ENCODE data around the gene PLEKHO2.

PLEKHO2 gene

DNA sequence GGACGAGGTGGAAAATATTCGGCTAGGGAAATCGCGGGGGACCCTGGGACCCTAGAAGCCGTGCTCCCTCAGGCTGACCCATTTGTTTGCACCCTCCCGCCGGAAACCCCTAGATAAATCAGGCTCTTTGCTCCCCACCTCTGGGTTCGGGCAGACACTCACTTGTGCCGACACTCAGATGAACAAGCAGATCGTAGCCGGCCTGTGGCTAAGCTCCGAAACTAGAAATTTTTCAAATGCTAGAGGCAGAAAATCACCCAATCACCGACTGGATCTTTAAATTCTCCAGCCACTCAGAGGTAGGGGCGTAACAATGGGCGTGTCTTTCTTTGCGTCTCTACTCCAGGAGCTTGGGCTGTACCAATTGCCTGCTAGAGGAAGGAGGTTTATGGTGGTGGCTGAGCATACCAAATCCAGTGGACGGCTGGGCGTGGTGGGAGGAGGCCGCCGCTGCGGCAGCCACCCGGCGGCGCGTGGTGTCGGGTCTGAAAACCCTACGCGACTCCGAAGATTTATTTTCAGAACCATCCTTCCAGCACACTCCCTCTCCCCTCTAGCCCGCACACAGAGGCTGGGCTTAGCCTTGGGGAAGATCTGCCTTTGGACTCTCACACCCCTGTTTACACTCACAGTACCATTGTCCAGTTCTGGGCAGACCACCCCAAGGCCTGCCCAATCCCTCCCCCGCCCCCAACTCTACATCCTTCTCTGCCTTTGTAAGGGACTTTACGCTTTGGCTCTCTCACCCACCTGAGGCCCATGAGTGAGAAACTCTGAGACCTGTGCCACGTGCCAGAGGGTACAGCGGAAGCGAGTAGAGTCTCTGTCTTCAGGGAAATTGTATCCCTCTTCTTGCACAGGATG is 16.1 kb upstream of the PLEKHO2 start, which contains the start of gene PIF1:
Gene PIF1 (minus strand): TSS at position 217 of the 864 bp plus-strand sequence. CDS start 1,312 bp downstream, outside the sequence.
- DNase-seq, result peak; percentile 85

DNA sequence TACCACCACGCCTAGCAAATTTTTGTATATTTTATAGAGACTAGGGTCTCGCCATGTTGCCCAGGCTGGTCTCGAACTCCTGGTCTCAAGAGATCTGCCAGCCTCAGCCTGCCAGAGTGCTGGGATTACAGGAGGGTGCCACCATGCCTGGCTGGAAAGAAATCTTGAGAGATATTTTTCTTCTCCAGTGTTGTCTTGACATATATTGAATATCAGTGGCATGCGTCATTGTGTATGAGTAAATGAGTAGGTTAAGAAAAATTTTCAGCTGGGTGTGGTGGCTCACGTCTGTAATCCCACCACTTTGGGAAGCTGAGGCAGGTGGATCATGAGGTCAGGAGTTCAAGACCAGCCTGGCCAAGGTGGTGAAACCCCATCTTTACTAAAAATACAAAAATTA is 12.7 kb upstream of the PLEKHO2 start:
- no peak for DNase-seq

DNA sequence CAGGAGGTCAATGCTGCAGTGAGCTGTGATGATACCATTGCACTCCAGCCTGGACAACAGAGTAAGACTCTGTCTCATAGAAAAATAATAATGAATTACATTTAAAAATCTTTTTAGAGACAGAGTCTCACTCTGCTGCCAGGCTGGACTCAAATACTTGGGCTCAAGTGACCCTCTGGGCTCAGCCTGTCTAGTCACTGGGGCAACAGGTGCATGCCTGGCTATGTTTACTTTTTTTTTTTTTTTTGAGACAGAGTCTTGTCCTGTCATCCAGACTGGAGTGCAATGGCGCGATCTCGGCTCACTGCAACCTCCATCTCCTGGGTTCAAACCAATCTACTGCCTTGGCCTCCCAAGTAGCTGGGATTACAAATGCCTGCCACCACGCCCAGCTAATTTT is 8.0 kb upstream of the PLEKHO2 start:
- no peak for DNase-seq

DNA sequence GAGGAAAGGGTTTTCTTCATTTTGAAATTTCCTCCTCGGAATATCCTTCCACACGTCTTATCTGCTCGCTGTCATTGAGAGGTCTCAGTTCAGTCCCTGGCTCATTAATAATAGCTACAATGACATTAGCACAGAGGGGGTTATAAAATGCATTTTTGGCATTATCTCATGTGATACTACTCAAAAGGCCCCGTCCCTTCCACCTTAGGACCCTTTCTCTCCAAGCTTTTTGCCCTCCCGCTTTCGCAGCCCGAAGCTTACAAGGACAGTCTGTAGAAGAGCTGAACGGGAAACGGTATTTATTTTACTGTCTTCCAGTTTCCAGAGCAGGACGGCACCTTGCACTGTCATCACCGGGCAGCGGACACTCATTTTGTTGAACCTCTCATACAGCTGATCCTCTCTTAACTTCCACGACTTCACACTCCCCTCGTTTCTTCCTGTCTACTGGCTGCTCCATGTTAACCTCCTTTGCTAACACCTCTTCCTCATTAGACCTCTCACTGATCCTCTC is 5.6 kb upstream of the PLEKHO2 start:
- no peak for DNase-seq

DNA sequence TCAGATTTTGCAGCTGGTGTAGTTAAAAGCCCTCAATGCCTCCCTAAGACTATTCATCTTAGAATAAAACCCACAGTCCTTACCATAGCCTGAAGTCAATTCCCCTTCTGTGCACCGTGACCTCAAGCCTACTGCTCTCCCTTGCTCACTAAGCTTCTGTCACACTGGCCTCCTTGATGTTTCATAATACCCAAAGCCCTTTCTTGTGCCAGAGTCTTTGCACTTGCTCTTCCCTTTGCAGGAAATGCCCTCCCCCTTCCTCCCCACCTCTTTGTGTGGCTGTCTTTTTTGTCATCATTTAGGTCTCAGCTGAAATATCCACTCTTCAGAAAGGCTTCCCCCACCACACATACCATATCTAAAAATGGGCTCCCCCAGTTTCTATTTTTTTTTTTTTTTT is 4.2 kb upstream of the PLEKHO2 start:
- no peak for DNase-seq

DNA sequence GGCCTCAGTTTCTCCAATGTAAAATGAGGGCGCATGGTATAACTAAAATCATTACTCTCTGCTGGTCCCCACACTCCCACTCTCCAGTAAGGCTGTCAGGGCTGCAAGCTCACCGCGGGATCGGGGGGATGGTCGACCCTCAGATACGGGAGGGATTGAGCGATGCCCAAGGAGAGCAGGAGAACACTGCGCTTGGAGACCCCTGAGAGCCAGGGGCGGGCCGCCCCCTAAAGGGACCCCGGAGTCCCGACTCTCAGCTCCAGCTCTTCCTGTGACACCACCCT is 713 bp upstream of the PLEKHO2 start:
- no peak for DNase-seq

DNA sequence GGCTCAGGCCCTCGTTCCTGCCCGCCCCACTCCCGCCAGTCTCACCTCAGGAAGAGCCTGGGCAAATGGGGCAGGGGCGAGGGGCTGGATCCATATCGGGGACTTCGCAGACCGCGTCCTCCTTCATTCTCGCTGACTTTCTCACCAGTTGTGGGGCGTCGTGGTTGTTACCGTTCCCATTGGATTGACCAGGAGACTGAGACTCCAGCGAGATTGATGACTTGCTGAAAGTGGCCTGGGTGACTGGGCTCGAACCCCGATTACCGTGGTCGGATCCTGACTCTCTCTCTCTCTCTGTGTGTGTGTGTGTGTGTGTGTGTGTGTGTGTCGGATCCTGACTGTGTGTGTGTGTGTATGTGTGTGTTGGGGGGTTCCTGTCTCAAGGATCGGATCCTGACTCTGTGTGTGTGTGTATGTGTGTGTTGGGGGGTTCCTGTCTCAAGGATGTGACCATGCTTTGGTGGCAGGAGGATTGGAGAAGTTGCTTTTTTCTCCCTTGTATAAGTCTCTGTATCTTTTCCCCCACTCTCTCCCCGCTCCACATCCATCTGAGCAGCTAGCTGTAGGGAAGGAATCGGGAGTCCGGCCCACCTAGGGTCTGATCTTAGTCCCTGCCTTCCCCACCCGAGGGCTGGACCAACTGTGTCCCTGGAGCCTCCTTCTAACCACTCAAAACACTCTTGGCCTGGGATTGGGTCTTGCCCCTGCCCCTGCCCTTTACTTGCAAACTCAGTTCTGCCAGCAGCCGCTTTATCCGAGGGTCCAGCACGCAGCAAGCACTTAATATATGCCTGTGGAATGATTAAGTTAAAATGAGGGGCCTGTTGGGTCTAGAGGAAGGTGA is 603 bp downstream of the PLEKHO2 start:
- no peak for DNase-seq

DNA sequence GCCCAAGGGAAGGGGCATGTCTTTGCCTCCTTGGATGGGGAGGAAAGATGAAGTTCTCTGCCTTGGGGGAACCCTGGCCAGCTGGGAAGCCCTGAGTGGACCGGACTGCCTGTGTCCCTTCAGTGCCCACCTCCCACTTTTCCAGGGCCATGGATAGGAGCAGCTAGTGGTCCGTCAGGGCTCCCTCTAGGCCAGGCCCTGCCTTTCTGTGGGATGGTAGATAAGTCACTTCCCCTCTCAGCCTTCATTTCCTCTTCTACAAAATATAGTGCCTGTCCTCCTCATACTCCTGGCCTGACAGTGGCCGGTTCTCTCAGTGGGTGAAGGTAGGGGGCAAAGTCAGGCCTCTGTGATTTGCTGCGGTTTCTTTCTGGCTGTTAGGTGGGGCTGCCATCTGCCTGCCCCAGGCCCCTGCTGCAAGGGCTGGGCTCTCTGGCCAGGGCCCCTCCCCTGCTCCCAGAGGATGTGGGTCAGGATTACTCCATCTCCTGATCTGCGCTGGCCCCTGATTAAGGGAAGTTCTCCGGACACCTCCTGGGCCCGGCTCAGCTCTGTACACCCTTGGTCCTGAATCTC is 1.4 kb downstream of the PLEKHO2 start:
- DNase-seq, result no peak

DNA sequence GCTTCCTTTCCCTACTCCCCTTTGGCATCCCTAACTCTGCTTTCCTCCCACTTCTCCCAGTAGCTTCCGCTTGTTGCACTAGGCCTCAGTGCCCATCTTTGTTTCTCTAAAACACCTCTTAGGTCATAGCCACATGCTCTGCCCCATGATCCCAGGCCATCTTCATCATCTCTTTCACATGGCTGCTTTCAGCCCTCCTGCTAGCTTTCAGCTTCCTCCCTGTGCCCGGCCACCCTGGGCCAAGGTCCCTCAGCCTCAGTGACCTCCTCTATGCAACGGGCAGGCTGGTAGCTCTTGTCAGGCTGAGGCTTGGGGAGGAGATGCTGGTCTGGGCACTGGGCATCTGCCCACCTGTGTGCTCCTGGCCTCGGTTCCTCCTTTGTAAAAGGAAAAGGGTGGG is 2.3 kb downstream of the PLEKHO2 start:
- no peak for DNase-seq

DNA sequence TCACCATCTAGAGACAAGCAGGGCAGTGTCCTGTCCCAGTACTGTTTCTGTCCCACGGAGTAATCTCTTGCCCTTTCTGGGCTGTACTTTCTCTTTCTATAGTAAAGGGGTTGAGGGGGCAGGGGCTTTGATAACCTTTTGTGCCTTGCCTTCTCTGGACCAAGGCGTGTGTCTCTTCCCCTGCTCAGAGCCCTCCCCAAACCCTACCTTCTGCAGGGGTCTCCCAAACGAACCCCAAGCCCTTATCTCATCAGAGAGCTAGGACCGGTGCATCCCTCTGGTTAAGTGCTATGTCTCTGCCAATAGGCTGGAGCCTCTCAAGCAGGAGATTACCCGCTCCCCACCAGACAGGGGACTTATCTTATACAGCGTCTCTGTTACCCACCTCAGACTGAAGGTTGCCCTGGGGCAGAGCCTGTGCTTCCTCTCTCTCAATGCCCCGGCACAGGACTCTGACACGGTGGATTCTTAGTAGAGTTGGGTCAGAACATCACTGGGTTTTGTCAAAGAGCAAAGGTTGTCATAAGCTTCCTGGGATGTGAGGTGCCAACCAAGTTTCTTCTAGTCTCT is 2.9 kb downstream of the PLEKHO2 start:
- DNase-seq, result no peak

DNA sequence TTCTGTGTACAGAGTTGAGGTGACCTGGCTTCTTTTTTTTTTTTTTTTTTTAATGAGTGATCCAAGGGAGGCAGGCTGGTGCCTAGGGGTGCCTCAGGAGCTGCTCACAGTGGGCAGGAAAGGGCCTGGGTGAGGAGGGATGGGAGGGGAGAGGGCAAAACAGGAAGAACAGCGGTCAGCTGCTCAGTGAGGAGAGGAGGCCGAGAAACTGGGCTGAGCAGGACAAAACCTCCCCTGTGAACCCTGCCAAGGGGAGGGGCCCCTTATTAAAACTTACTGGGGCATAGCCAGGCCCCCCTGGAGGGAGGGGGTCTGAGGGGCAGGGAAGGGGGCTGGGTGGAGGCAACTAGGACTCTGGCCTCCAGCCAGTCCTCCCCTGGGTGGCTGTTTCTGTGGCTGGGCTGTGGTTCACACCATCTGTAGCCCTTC is 3.5 kb downstream of the PLEKHO2 start:
- DNase-seq, result no peak

DNA sequence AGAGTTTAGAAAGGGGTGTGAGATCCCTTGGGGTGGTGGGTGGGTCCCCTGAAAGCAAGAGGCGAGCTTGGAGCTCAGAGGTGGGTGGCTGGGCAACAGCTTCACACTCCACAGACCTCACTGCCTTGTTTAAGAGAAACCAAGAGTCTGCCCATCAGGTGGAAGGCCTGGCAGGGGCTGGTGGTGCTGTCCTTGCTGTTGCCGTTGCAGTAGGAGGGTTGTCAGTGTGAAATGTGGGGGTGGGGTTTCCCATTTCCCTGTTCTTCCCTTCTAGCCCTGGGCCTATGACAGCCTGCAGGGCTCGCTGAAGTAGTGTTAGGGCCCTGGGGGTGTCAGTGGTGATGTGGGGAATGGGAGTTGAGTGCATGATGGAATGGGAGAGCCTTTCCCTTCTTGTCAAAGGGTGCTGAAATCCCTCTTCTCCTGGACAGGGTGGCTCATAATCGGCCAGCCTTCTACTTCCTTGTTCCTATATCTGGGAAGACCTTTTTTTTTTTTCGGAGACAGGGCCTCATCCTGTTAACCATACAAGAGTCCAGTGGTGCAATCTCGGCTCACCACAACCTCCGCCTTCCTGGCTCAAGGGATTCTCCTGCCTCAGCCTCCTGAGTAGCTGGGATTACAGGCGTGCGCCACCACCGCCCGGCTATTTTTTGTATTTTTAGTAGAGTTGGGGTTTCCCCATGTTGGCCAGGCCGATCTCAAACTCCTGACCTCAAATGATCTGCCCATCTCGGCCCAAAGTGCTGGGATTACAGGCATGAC is 4.3 kb downstream of the PLEKHO2 start:
- DNase-seq, result no peak

DNA sequence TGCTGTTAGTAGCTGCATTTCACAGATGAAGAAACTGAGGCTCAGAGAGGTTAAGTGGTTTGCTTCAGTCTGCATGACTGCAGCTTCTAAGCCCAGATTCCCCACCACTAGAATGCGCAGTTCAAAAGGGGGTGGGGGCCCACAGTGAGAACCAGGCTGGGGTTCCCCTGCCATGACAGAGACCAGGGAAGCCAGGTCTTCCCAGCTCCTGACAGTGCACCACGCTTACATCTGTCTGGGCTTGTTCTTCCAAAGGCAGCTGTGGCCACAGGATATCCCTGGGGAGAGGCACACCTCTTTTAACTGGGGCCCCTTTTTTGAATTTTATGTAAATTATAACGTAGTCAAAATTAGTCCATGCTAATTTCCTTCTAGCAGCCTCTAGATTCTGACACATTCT is 5.3 kb downstream of the PLEKHO2 start:
- no peak for DNase-seq

DNA sequence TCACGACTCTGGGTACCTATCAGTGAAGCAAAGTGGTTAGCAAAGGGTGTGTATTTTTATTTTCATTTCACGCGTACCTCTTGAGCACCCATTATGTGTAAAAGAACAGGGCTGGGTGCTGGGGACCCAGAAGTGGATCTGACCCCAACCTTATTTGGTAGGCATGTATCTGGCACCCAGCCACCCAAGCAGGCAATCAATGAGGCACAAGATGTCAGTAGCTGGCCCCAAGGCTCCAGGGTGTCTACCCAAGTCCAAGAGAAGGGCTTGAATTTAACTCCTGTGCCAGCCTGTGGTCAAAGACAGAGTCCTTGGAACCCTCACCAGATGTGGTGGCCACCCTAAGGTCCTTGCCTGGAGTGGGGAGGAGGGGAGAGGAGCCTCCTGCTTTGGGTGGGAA is 5.7 kb downstream of the PLEKHO2 start:
- DNase-seq, result no peak

DNA sequence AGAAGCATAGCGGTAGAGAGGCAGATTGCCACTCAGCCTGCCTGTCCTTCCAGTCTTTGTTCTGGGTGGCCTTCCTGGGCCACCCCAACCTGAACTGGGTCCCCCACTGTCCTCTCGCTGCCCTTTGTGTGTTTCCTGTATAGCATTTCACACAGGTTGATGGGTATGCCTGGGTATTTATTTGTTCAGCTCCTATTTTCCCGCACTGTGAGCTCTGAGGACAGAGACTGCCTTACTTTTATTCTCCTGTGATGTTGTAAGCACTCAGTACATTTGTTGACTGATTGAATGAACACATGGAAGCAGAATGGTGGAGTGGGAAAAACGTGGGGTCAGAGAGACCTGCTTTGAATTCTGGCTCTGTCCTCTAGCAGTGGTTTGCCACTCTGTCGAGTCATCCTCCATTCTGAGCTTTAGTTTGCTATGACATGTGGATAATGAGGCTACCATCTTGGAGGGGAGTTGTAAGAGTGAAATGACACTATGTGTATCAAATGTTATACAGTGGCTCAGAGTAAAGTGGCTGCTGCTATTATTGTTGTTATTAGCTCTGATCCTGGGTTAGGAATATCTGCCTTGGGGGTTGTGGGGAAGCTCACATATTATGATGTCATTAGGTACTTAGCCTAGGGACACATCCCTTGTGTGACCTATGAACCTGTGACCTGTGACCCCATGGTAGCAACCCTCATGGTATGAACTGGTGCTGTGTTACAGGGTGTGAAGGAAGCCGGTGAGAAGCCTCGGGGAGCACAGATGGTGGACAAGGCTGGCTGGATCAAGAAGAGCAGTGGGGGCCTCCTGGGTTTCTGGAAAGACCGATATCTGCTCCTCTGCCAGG is 6.4 kb downstream of the PLEKHO2 start:
- no peak for DNase-seq

DNA sequence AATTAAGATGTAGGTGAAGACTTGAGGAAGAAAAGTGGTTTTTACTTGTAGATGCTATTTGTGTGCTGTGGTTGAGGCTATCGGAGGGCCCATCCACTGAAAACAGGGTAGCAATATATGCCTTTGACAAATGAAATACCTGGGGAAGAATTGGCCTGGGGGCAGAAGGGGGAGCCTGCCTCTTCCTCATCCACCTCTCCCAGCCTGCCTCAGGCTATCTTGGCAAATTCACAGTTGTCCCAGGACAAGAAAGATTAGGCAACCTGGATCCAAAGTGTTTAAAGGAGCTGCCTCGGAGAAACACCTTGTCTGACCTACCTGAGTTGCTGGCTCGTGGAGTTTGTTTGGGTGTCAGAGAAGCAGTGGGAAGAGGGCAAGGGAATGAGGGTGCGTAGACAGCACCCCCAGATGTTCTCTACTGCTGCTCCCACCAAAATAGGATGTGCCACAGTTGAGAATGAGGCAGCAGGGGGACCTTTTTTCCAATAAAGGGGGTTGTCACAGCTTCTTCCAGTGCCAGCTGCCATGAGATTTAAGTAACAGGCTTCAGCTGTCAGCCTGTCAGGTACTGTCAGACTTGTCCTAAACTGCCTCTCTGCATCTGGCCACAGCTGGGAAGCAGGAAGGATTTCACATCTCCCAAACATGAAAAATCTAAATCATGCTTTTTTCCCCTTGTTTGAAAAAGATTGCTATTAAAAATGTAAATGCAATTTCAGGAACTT is 9.2 kb downstream of the PLEKHO2 start:
- no peak for DNase-seq

DNA sequence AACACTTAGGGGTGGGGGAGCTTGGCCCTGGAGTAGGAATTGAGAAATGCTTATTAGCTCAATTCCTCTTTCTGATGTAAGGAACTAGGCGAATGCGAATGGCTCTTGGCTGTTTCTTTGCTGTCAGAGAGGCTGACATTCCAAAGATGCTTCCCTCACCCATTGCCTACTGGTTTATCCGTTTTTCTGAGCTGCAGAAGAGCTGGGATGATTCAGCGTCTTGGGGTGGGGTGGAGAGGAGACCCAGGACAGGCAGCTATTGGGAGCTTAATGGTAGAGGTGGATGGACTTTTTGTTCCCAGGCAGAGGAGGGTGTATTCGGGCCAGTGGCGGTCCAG is 9.8 kb downstream of the PLEKHO2 start:
- no peak for DNase-seq

DNA sequence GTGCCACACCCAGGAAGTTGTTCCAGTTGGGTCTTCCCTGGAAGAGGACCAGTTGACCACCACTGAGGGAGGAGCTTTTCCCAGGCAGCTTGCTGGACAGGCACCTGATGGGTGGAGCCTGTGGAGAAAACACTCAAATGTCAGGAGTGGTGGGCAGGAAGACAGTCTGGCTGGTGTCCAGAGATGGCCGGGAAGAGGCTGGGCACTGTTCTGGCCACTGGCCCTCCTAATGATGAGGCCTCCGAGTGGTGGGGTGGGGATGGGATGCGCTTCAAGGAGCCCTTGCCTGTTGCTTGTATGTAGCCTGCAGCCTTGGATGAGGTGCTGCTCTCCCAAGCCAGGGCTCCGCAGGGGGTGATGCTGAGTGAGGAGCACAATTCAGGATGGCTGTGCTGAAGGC is 12.3 kb downstream of the PLEKHO2 start:
- no peak for DNase-seq

DNA sequence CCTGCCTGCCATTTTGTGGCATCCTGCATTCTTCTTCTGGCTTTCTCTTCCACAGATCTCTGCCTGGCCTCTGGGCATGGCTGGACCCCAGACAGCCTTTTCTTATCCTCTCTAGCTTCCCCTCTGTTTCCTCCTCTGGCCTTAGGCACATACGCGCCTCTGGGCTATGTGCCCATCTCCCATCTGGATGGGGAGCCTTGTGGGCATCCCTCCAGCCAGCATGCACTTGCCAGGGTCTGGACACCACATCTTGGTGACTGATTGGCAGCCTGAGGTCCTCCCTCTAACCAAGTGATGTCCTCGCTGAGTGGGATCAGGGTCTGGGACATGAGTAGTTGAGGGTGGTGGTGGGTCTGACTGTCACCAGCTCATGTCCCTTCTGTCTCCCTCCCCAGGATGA is 12.8 kb downstream of the PLEKHO2 start:
- no peak for DNase-seq

DNA sequence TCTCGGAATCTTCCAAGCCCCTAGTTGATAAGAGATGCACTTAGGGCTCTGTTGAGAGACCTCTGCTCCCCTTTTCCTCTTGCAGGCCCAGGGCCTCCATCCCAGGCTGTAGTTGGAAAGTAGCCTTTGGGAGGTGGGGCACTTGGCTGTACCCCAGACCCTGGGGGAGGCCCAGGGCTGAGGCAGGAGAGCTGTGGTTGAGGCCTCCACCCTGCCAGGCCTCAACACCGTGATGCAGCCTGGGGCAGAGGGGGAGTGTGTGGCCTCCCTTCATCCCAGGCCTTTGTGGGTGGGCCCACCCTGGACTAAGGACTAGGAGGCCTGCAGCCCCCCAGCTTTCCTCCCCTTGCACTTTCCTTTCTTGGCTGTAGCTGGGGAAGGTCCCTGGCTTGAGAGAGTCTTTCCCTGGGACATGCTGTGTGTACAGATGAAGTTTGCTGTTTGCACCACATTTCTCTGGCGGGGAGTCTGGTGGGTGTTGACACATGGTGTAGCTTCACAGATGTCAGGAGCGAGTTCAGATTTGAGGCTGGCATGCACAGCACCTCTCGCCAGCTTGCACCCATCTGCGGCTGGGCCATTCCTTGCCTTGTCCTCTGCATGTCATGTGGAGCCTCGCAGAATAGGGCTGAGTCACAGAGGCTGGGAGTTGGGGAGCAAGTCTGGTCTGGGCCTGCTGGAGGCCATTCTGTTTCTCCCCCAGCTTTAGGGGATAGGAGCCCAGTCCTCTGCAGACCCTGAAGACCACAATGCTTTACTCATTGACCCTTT is 13.7 kb downstream of the PLEKHO2 start:
- no peak for DNase-seq

All from effector CD4-positive, alpha-beta T cell (primary cell).